CD8-positive, alpha-beta memory T cell (primary cell): Measurements from ENCODE around the gene ADPRH. TPM values are rescaled to one million over a fixed set of nuclear protein-coding genes. Genes with fewer than 3 reads are reported as not detected.

Experiments used
- CTCF ChIA-PET: fragments of 350-600 bp; sonication (Branson Sonifier 250); formaldehyde crosslinking; loops from one replicate; lab custom pipeline; 2021; ENCODE audit warnings: antibody characterized with exemption; lab: Charles Lee
- POLR2A ChIA-PET: fragments of 350-600 bp; sonication (Branson Sonifier 250); formaldehyde crosslinking; loops from one replicate; lab custom pipeline; 2021; ENCODE audit warnings: antibody characterized with exemption; lab: Charles Lee
- DNase-seq, 5 donors: peaks; one replicate each; pipeline versions ENCODE4 v3.0.0 to v3.0.0-alpha.2; 2020 to 2022; ENCODE audit warnings: mixed read lengths in 1 of 5
- H3K27ac ChIP-seq: one replicate; pipeline ENCODE4 v1.7.0; 2013; ENCODE audit warnings: low read depth, mild to moderate bottlenecking, low read length, moderate library complexity
- H3K27me3 ChIP-seq: 2 replicates; pipeline ENCODE4 v1.7.0; 2013; ENCODE audit warnings: low read length, mild to moderate bottlenecking; ENCODE audit not compliant: insufficient read depth, poor library complexity, severe bottlenecking
- H3K36me3 ChIP-seq: 2 replicates; pipeline ENCODE4 v1.7.0; 2013; ENCODE audit warnings: mild to moderate bottlenecking, low read length, moderate library complexity; ENCODE audit not compliant: insufficient read depth
- H3K4me1 ChIP-seq: 2 replicates; pipeline ENCODE4 v1.7.0; 2013; ENCODE audit warnings: mild to moderate bottlenecking, low read length, moderate library complexity; ENCODE audit not compliant: insufficient read depth
- H3K4me3 ChIP-seq: 2 replicates; pipeline ENCODE4 v1.7.0; 2013; ENCODE audit warnings: mild to moderate bottlenecking, low read length
- H3K9me3 ChIP-seq: 2 replicates; pipeline ENCODE4 v1.7.0; 2013; ENCODE audit warnings: mild to moderate bottlenecking, low read length
- H3K27ac Mint-ChIP-seq, 8 donors: one replicate each; pipeline ENCODE4 v1.8.0; 2020 to 2021; ENCODE audit warnings: mixed read lengths in 8 of 8, mild to moderate bottlenecking in 6 of 8, inconsistent platforms in 3 of 8, moderate library complexity in 3 of 8
- H3K27me3 Mint-ChIP-seq, 2 donors: one replicate each; pipeline ENCODE4 v1.8.0; 2020 to 2021; ENCODE audit warnings: mixed read lengths in 2 of 2, mild to moderate bottlenecking in 1 of 2, moderate library complexity in 1 of 2
- H3K36me3 Mint-ChIP-seq, 3 donors: one replicate each; pipeline ENCODE4 v1.8.0; 2020 to 2021; ENCODE audit warnings: mixed read lengths in 3 of 3, inconsistent platforms in 1 of 3, mild to moderate bottlenecking in 1 of 3
- H3K4me1 Mint-ChIP-seq, 3 donors: one replicate each; pipeline ENCODE4 v1.8.0; 2020 to 2021; ENCODE audit warnings: mixed read lengths in 3 of 3, inconsistent platforms in 1 of 3, mild to moderate bottlenecking in 1 of 3
- H3K4me3 Mint-ChIP-seq, 7 donors: one replicate each; pipeline ENCODE4 v1.8.0; 2020 to 2021; ENCODE audit warnings: mixed read lengths in 7 of 7, mild to moderate bottlenecking in 6 of 7, moderate library complexity in 4 of 7, inconsistent platforms in 2 of 7
- H3K9me3 Mint-ChIP-seq, 5 donors: one replicate each; pipeline ENCODE4 v1.8.0; 2020 to 2022; ENCODE audit warnings: mixed read lengths in 5 of 5, mild to moderate bottlenecking in 3 of 5, moderate library complexity in 2 of 5, inconsistent platforms in 1 of 5
- polyA plus RNA-seq: library from polyadenylated mRNA; unstranded; fragments of 300-500 nt; fragmentation: Illumina TruSeq; gene quantifications from one replicate; pipeline ENCODE4 v1.2.3, GENCODE V29; 2021
- total RNA-seq, 2 experiments: library from RNA; stranded (reverse); gene quantifications; one replicate each; pipeline ENCODE4 v1.2.3, GENCODE V29; 2021

Gene ADPRH
- total and polyA plus RNA-seq, 3 experiments from 2014 or later, result 2.5 to 7.9 (median 6.8) TPM

GRCh38 chr3:119600732-119601131 lies 21.4 kb downstream of the ADPRH start:
- Mint-ChIP-seq H3K4me1 (no peaks in the 10 kb centered on the region), H3K36me3 (peaks cover 0 to 2% (median 0%) of the 10 kb centered on the region in 3 donors), H3K27me3 (peaks cover 0 to 4% of the 10 kb centered on the region in 2 donors), H3K9me3 (no peaks in the 10 kb centered on the region), H3K4me3 (no peak overlapping the region), H3K27ac (peak overlapping the region in 1 of 8 donors; percentile 8)
- ChIA-PET CTCF (interaction anchor here (0.8 to 1.7 kb wide), 2 partner anchors 8 to 13 kb away, joined by 3 to 4 read pairs; no protein-coding TSS in a partner anchor), POLR2A (no interaction called here)
- Histone ChIP-seq H3K4me3 (no peak overlapping the region), H3K27me3 (no peaks in the 10 kb centered on the region), H3K4me1 (no peaks in the 10 kb centered on the region), H3K27ac (no peak overlapping the region), H3K36me3 (no peaks in the 10 kb centered on the region), H3K9me3 (no peaks in the 10 kb centered on the region)
- DNase-seq, result no peak

DNA sequence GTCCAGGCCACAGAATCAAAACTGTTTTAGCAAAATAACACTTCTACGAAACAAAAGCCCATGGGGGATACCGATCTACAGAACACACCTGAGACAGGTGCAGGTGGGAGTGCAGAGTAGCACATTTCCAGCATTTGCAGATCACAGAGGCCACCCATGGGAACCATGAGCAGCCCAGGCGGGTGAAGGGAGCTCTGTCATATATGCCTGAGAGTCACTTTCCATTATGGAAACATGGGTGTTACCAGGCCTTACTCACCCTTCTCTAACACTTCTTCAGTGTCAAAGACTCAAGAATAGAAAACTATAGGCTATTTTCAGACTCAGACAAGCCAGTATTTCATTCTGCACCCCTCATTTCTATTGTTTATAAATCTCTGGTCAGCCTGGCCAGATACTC lies 21.9 kb downstream of the ADPRH start:
- Mint-ChIP-seq H3K36me3 (peaks cover 0 to 2% (median 0%) of the 10 kb centered on the region in 3 donors), H3K27ac (no peak overlapping the region), H3K27me3 (peaks cover 0 to 4% of the 10 kb centered on the region in 2 donors), H3K4me3 (no peak overlapping the region), H3K4me1 (no peaks in the 10 kb centered on the region), H3K9me3 (no peaks in the 10 kb centered on the region)
- CTCF ChIA-PET, result interaction anchor here (0.8 to 1.7 kb wide), 2 partner anchors 8 to 14 kb away, joined by 3 to 4 read pairs; no protein-coding TSS in a partner anchor
- Histone ChIP-seq H3K4me3 (no peak overlapping the region), H3K4me1 (no peaks in the 10 kb centered on the region), H3K9me3 (no peaks in the 10 kb centered on the region), H3K36me3 (no peaks in the 10 kb centered on the region), H3K27ac (no peak overlapping the region), H3K27me3 (no peaks in the 10 kb centered on the region)
- DNase-seq, result no peak
- POLR2A ChIA-PET, result no interaction called here

DNA sequence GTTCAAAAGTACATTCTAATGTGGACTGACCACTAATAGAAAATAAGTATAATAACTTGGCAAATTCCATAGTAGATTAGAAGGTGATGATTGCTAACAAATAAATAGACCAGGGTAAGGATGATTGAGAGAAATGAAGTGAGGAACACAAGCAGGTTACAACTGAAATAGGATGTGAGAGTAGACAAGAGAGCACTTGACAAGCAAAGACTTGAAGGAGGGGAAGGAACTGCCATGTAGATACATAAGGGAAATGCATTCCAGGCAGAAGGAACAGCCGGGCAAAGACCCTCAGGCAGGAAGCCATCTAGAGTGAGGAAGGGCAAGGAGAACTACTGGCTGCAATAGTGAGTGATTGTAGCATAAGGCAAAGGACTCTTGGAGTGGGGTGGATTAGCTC lies 23.4 kb downstream of the ADPRH start:
- CTCF ChIA-PET, result no interaction called here

DNA sequence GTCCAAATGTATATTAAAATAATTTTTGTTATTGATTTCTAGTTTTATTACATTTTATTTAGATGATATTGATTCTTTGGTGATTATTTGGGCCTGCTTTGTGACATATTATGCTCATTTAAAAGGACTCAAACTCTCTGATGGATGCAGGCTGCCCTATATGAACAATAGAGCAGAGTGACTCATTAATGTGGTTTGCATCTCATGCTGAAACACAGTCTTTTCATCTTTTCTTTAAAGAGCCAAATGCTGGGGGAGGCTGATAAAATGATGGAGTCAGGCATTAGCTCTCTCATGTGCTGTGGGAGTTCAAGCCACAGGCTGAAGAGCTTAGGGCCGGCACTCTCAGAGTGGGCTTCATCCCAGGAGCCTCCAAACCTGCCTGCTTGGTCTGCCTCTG lies 25.6 kb downstream of the ADPRH start:
- ChIA-PET CTCF (no interaction called here), POLR2A (no interaction called here)
- Mint-ChIP-seq H3K36me3 (peaks cover 0 to 2% (median 0%) of the 10 kb centered on the region in 3 donors), H3K9me3 (no peaks in the 10 kb centered on the region), H3K4me1 (no peaks in the 10 kb centered on the region), H3K4me3 (no peak overlapping the region), H3K27me3 (peaks cover 3 to 21% of the 10 kb centered on the region in 2 donors), H3K27ac (no peak overlapping the region)
- no peak overlapping the region for H3K4me3 ChIP-seq
- H3K9me3 ChIP-seq, result no peaks in the 10 kb centered on the region
- no peaks in the 10 kb centered on the region for H3K4me1 ChIP-seq
- no peaks in the 10 kb centered on the region for H3K27me3 ChIP-seq
- H3K27ac ChIP-seq, result no peak overlapping the region
- no peak for DNase-seq
- no peaks in the 10 kb centered on the region for H3K36me3 ChIP-seq

More for the DNA sequence above, 23.4 kb downstream of the ADPRH start:
- H3K4me1 ChIP-seq, result no peaks in the 10 kb centered on the region
- no peak for DNase-seq
- no peak overlapping the region for H3K27ac ChIP-seq
- POLR2A ChIA-PET, result no interaction called here
- Mint-ChIP-seq H3K36me3 (peaks cover 0 to 2% (median 0%) of the 10 kb centered on the region in 3 donors), H3K9me3 (no peaks in the 10 kb centered on the region), H3K27ac (peak overlapping the region in 1 of 8 donors; percentile 6), H3K4me1 (no peaks in the 10 kb centered on the region), H3K27me3 (peaks cover 4 to 6% of the 10 kb centered on the region in 2 donors), H3K4me3 (no peak overlapping the region)
- H3K4me3 ChIP-seq, result no peak overlapping the region
- no peaks in the 10 kb centered on the region for H3K27me3 ChIP-seq
- H3K36me3 ChIP-seq, result no peaks in the 10 kb centered on the region
- no peaks in the 10 kb centered on the region for H3K9me3 ChIP-seq

DNA sequence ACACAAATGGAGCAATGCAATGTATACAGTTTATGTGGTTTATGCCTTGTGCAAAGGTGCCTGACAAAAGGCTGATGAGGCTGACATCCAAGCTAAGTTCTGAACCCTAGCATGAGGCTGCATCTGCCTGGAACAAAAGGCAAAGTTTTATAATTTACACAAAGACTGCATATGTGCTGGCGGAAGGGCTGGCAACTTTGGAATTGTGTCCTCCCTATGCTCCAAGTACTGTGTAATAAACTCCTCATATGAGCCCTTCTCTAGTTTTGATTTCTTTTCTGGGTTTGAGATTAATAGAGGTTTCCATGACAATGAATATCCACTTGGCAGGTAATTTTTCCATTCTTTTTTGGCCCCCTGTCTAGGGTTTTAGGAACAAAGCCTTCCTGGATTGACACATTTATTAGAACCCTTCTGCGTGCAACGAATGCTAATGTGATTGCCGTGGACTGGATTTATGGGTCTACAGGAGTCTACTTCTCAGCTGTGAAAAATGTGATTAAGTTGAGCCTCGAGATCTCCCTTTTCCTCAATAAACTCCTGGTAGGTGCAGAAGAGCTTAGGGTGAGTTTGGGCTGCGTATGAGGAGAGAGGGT lies 29.2 kb downstream of the ADPRH start:
- H3K27ac Mint-ChIP-seq, result no peak overlapping the region
- H3K9me3 Mint-ChIP-seq, result peaks cover 0 to 1% (median 0%) of the 10 kb centered on the region in 5 donors
- CTCF ChIA-PET, result interaction anchor here (1.1 kb wide), 1 partner anchor 8 kb away, joined by 3 read pairs; no protein-coding TSS in a partner anchor
- no peaks in the 10 kb centered on the region for H3K4me1 Mint-ChIP-seq
- POLR2A ChIA-PET, result no interaction called here
- no peak for DNase-seq
- H3K27ac ChIP-seq, result no peak overlapping the region
- peaks cover 2 to 40% of the 10 kb centered on the region in 2 donors for H3K27me3 Mint-ChIP-seq
- no peaks in the 10 kb centered on the region for H3K36me3 Mint-ChIP-seq
- H3K27me3 ChIP-seq, result peaks cover 4% of the 10 kb centered on the region
- H3K4me1 ChIP-seq, result no peaks in the 10 kb centered on the region
- H3K36me3 ChIP-seq, result no peaks in the 10 kb centered on the region
- no peak overlapping the region for H3K4me3 ChIP-seq
- no peaks in the 10 kb centered on the region for H3K9me3 ChIP-seq
- no peak overlapping the region for H3K4me3 Mint-ChIP-seq

GRCh38 chr3:119609301-119609700 lies 30.0 kb downstream of the ADPRH start:
- Mint-ChIP-seq H3K4me3 (no peak overlapping the region), H3K27me3 (peaks cover 2 to 40% of the 10 kb centered on the region in 2 donors), H3K4me1 (no peaks in the 10 kb centered on the region), H3K36me3 (no peaks in the 10 kb centered on the region), H3K27ac (no peak overlapping the region), H3K9me3 (peaks cover 0 to 1% (median 0%) of the 10 kb centered on the region in 5 donors)
- Histone ChIP-seq H3K36me3 (no peaks in the 10 kb centered on the region), H3K27me3 (peaks cover 4% of the 10 kb centered on the region), H3K4me1 (no peaks in the 10 kb centered on the region), H3K4me3 (no peak overlapping the region), H3K27ac (no peak overlapping the region), H3K9me3 (no peaks in the 10 kb centered on the region)
- ChIA-PET CTCF (interaction anchor here (1.1 kb wide), 1 partner anchor 9 kb away, joined by 3 read pairs; no protein-coding TSS in a partner anchor), POLR2A (no interaction called here)
- no peak for DNase-seq

GRCh38 chr3:119611664-119612063 lies 32.4 kb downstream of the ADPRH start:
- no peaks in the 10 kb centered on the region for H3K36me3 Mint-ChIP-seq
- no peaks in the 10 kb centered on the region for H3K9me3 ChIP-seq
- H3K27ac Mint-ChIP-seq, result no peak overlapping the region
- no peak overlapping the region for H3K27ac ChIP-seq
- DNase-seq, result no peak
- H3K4me3 Mint-ChIP-seq, result no peak overlapping the region
- no peak overlapping the region for H3K4me3 ChIP-seq
- H3K4me1 Mint-ChIP-seq, result no peaks in the 10 kb centered on the region
- no peaks in the 10 kb centered on the region for H3K36me3 ChIP-seq
- H3K27me3 Mint-ChIP-seq, result peaks cover 2 to 40% of the 10 kb centered on the region in 2 donors
- H3K27me3 ChIP-seq, result peaks cover 4% of the 10 kb centered on the region
- peaks cover 0 to 1% (median 0%) of the 10 kb centered on the region in 5 donors for H3K9me3 Mint-ChIP-seq
- H3K4me1 ChIP-seq, result no peaks in the 10 kb centered on the region
- ChIA-PET CTCF (no interaction called here), POLR2A (no interaction called here)

DNA sequence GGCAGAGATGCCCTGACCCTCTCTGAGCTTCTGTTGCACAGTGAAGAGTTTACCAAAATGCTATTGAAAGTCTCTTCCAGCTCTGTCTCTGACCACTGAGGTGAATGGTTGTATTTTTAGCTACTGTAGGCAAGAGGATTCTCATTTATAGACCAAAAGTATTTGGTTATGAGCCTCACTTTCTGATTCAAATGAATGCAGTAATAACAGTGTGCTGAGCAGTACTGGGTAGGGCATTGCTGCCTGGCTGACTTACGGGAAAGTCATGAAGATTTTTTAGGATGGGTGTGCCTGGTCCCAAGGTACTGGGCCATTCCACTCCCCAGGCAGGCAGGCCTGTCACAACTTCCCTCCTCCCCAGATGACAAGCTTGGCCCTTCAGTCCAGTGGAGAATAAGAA lies 33.9 kb downstream of the ADPRH start:
- no peak for DNase-seq
- Mint-ChIP-seq H3K36me3 (no peaks in the 10 kb centered on the region), H3K9me3 (peaks cover 0 to 1% (median 0%) of the 10 kb centered on the region in 5 donors), H3K27me3 (peaks cover 2 to 30% of the 10 kb centered on the region in 2 donors), H3K27ac (no peak overlapping the region), H3K4me3 (no peak overlapping the region), H3K4me1 (no peaks in the 10 kb centered on the region)
- no peak overlapping the region for H3K4me3 ChIP-seq
- H3K4me1 ChIP-seq, result no peaks in the 10 kb centered on the region
- H3K9me3 ChIP-seq, result no peaks in the 10 kb centered on the region
- H3K27me3 ChIP-seq, result peaks cover 4% of the 10 kb centered on the region
- ChIA-PET CTCF (no interaction called here), POLR2A (no interaction called here)
- no peaks in the 10 kb centered on the region for H3K36me3 ChIP-seq
- no peak overlapping the region for H3K27ac ChIP-seq
